Neural cell (in vitro differentiated cells): Measurements from ENCODE around the gene NSUN6.

Experiments
- EZH2 ChIP-seq: fragments of 200-600, 300-800 bp; shearing (Covaris generic), sonication (generic); IDR thresholded peaks from 2 replicates; pipeline ENCODE4 v1.6.1; 2014; ENCODE audit warnings: antibody characterized with exemption, low read length, borderline replicate concordance, mild to moderate bottlenecking; ENCODE audit not compliant: insufficient read depth, poor library complexity, severe bottlenecking
- MXI1 ChIP-seq: fragments of 450-650 bp; conservative IDR thresholded peaks from 2 replicates; pipeline ENCODE4 v1.6.1; 2014; ENCODE audit warnings: antibody characterized with exemption, mild to moderate bottlenecking; ENCODE audit not compliant: poor library complexity, severe bottlenecking
- RAD21 ChIP-seq: fragments of 450-650 bp; conservative IDR thresholded peaks from 2 replicates; pipeline ENCODE4 v1.6.1; 2014; ENCODE audit warnings: antibody characterized with exemption, mild to moderate bottlenecking, moderate library complexity
- TF ChIP-seq, protein P1 (sequence below): fragments of 450-650 bp; IDR thresholded peaks from 2 replicates; pipeline ENCODE4 v1.5.1; 2014; ENCODE audit warnings: antibody characterized with exemption, mild to moderate bottlenecking, moderate library complexity; ENCODE audit not compliant: poor library complexity, severe bottlenecking

- TF ChIP-seq, protein P1, sequence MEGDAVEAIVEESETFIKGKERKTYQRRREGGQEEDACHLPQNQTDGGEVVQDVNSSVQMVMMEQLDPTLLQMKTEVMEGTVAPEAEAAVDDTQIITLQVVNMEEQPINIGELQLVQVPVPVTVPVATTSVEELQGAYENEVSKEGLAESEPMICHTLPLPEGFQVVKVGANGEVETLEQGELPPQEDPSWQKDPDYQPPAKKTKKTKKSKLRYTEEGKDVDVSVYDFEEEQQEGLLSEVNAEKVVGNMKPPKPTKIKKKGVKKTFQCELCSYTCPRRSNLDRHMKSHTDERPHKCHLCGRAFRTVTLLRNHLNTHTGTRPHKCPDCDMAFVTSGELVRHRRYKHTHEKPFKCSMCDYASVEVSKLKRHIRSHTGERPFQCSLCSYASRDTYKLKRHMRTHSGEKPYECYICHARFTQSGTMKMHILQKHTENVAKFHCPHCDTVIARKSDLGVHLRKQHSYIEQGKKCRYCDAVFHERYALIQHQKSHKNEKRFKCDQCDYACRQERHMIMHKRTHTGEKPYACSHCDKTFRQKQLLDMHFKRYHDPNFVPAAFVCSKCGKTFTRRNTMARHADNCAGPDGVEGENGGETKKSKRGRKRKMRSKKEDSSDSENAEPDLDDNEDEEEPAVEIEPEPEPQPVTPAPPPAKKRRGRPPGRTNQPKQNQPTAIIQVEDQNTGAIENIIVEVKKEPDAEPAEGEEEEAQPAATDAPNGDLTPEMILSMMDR = no peak
- TF ChIP-seq EZH2 (no peak), MXI1 (no peak), RAD21 (no peak)
These were observed 79.6 kb downstream of the NSUN6 start for GRCh38 chr10:18571780-18572179.
